Suprapubic skin (tissue), 4 donors: ENCODE data around the gene CHST8.

Source experiments
- POLR2A ChIP-seq, 2 donors: fragments of 450-650 bp; IDR thresholded peaks; one replicate each; pipeline ENCODE4 v1.6.1; 2017; ENCODE audit warnings: antibody characterized with exemption in 2 of 2, mild to moderate bottlenecking in 2 of 2, moderate library complexity in 2 of 2
- POLR2AphosphoS5 ChIP-seq, 3 donors: sonication (generic); formaldehyde crosslinking; IDR thresholded peaks; one replicate each; pipeline ENCODE4 v1.6.1; 2017; ENCODE audit warnings: antibody characterized with exemption in 3 of 3
- TF ChIP-seq, protein P1 (sequence below), 2 donors: fragments of 200-600 bp in 1 of 2; fragments of 450-650 bp in 1 of 2; sonication (generic) in 1 of 2; IDR thresholded peaks; one replicate each; pipeline ENCODE4 v1.5.1; 2016 to 2019; ENCODE audit warnings: antibody characterized with exemption in 2 of 2, mild to moderate bottlenecking in 1 of 2, moderate library complexity in 1 of 2

DNA sequence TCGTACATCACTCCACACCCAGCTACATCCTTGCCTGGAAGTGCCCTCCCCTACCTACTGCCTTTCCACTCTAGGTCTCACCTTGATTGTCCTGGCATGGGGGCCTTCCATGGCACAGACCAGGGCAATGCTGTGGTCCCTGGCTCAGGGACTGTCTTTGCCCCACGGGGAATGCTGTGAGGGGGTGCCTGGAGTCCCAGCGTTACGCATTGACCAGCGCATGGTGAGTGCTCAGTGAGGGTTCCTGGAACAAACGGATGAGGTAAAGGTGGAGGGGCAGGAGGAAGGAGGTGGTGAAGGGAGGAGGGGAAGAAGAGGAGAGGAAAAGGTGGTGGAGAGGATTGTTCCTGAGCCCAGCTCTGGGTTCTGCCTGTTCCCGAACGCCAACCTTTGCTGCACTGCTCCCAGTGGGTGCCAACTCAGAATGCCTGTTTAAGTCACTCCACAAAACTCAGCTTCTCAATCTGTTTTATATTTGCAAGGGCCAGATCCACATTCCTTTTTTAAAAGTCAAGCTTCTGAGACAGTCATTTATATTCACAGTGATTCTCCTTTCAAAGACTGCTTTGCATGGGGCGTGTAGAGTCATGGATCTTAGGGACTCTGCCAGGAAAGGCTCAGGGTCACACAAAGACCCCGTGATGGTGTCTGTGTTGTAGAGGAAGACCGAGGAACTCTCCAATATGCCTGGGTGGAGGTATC lies 40.8 kb downstream of the CHST8 start:
- TF ChIP-seq, protein P1, sequence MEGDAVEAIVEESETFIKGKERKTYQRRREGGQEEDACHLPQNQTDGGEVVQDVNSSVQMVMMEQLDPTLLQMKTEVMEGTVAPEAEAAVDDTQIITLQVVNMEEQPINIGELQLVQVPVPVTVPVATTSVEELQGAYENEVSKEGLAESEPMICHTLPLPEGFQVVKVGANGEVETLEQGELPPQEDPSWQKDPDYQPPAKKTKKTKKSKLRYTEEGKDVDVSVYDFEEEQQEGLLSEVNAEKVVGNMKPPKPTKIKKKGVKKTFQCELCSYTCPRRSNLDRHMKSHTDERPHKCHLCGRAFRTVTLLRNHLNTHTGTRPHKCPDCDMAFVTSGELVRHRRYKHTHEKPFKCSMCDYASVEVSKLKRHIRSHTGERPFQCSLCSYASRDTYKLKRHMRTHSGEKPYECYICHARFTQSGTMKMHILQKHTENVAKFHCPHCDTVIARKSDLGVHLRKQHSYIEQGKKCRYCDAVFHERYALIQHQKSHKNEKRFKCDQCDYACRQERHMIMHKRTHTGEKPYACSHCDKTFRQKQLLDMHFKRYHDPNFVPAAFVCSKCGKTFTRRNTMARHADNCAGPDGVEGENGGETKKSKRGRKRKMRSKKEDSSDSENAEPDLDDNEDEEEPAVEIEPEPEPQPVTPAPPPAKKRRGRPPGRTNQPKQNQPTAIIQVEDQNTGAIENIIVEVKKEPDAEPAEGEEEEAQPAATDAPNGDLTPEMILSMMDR (IDR thresholded peaks at IDR 0.05): no peak
- no peak for TF ChIP-seq POLR2AphosphoS5 (IDR thresholded peaks at IDR 0.05)
- no peak for TF ChIP-seq POLR2A (IDR thresholded peaks at IDR 0.05)
